OCI-LY7 (cell line): ENCODE data around the gene ECEL1.

Experiments
- CTCF ChIP-seq: fragments of 200-600 bp; sonication (generic); conservative IDR thresholded peaks from 2 replicates; pipeline ENCODE4 v1.5.1; 2014; ENCODE audit warnings: mild to moderate bottlenecking, antibody characterized with exemption, low read length, moderate library complexity, mixed read lengths
- EZH2phosphoT487 ChIP-seq: fragments of 200-600 bp; sonication (generic); IDR thresholded peaks from 2 replicates; pipeline ENCODE4 v1.6.1; 2018; ENCODE audit warnings: low read depth, borderline replicate concordance, mild to moderate bottlenecking, mixed run types, antibody characterized with exemption, low read length, moderate library complexity, mixed read lengths

- TF ChIP-seq CTCF, result no peak
- TF ChIP-seq EZH2phosphoT487, result no peak
Measured at GRCh38 chr2:232486558-232487384, 863 bp downstream of the ECEL1 start.
